ENCODE results near the gene DACH1.

GRCh38 chr13:71593566-71593965, 273.4 kb downstream of the DACH1 start:
- TF ChIP-seq CTCF (tag by site-specific recombination; IDR thresholded peaks at IDR 0.05), result no peak
- no peak for TF ChIP-seq YY2 (tag by site-specific recombination; IDR thresholded peaks at IDR 0.05)
- no peak for TF ChIP-seq REPIN1 (tag by site-specific recombination; IDR thresholded peaks at IDR 0.05; ENCODE audit: low read depth)
- TF ChIP-seq HOXA7 (CRISPR knock-in tag; IDR thresholded peaks at IDR 0.05; ENCODE audit: borderline replicate concordance), result no peak
- no peak for TF ChIP-seq ZNF449 (tag by site-specific recombination; IDR thresholded peaks at IDR 0.05)
- no peak for TF ChIP-seq ZNF639 (tag by site-specific recombination; IDR thresholded peaks at IDR 0.05)
